Subcutaneous adipose tissue (tissue), 4 donors: ENCODE results near the gene CPA5. TPM values are rescaled to one million over a fixed set of nuclear protein-coding genes. Genes with fewer than 3 reads are reported as not detected.

Experiments
- total RNA-seq, 4 donors: library from RNA; depleted of rRNA; stranded (reverse); fragments of >200 nt; gene quantifications; one replicate each; pipeline ENCODE4 v1.1.0, GENCODE V29; 2016
- TF ChIP-seq, protein P1 (sequence below): fragments of 450-650 bp; IDR thresholded peaks from one replicate; pipeline ENCODE4 v1.5.1; 2016; ENCODE audit warnings: low read depth, mild to moderate bottlenecking, control low read depth, antibody characterized with exemption, moderate library complexity

Gene CPA5
- total RNA-seq, 4 donors from 2014 or later, result not detected

DNA sequence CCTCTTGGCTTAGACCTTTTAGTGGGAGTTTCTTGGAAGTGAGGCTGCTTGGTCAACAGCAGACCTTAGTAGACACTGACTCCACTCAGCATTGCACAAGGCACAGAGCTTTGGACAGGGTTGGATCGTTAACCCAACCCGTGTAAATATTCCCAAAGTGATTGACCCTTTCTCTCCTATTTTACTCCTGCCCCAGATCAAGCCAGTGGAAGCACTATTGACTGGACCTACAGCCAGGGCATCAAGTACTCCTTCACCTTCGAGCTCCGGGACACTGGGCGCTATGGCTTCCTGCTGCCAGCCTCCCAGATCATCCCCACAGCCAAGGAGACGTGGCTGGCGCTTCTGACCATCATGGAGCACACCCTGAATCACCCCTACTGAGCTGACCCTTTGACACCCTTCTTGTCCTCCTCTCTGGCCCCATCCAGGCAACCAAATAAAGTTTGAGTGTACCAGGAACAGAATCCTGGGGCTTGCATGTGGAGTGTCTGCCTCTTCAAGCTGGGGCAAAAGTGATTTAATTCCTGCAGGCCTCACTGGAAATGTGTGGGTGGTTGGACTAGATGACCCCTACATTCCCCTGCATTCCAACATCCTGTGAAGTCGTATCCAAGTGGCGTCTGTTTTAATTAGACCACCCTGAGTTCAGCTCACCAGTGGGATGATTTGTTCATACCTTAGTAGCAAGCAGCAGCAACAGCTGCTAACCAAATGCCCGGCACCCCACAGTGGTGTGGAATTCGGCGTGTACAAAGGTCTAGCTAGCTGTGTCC is 43.2 kb downstream of the CPA5 start:
- TF ChIP-seq, protein P1, sequence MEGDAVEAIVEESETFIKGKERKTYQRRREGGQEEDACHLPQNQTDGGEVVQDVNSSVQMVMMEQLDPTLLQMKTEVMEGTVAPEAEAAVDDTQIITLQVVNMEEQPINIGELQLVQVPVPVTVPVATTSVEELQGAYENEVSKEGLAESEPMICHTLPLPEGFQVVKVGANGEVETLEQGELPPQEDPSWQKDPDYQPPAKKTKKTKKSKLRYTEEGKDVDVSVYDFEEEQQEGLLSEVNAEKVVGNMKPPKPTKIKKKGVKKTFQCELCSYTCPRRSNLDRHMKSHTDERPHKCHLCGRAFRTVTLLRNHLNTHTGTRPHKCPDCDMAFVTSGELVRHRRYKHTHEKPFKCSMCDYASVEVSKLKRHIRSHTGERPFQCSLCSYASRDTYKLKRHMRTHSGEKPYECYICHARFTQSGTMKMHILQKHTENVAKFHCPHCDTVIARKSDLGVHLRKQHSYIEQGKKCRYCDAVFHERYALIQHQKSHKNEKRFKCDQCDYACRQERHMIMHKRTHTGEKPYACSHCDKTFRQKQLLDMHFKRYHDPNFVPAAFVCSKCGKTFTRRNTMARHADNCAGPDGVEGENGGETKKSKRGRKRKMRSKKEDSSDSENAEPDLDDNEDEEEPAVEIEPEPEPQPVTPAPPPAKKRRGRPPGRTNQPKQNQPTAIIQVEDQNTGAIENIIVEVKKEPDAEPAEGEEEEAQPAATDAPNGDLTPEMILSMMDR, result no peak

DNA sequence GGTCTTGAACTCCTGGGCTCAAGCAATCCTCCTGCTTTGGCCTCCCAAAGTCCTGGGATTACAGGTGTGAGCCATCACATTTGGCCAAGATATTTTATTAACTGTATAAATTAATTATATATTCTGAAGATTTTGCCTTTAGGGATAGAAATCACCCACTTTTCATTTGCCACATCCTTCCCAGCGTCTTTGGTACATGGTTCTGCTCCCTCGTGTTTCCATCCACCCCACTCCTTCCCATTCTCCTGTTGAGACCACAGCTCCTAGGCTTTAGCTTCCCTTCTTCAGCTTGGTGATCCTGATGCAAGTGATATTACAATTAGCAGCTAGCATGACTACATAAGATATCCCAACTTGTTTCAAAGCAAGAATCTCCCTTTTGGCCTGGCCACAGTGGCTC is 44.1 kb downstream of the CPA5 start:
- TF ChIP-seq, protein P1, result no peak

DNA sequence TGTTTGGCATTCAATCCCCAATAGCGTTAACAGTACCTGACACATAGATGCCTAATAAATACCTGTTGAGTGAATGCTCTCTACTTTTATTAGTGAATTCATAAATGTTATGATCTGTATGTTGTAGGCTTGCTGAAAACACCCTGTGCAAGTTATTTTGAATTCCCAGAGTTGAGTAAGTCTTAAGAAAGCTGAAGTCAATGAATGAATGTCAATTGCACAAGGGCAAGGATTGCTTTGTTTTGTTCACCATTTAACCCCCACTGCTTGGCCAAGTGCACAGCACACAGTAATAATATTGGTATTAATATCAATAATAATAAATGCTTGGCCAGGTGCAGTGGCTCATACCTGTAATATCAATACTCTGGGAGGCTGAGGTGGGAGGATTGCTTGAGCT is 45.9 kb downstream of the CPA5 start:
- TF ChIP-seq, protein P1, result no peak

DNA sequence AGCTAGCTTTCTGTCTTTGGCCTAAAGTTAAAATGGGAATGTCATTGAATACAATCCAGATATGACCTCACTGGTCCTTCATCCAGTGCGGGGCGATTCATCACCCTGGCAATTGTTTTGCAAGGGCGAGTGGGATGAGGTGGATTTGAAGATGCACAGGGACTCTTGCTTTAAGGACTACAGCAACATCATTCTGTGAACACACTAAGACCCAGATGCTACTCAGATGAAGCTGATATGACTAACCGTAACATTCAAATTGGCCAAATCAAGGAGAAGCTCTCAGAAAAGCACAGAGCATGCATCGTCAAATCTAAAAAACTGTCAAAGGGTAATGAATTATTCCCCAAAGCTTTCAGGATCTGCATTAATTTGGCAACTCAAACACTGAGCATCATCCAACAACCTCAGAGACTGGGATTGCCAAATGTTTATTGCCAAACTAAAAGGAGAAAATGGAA is 48.5 kb downstream of the CPA5 start:
- TF ChIP-seq, protein P1, result no peak

DNA sequence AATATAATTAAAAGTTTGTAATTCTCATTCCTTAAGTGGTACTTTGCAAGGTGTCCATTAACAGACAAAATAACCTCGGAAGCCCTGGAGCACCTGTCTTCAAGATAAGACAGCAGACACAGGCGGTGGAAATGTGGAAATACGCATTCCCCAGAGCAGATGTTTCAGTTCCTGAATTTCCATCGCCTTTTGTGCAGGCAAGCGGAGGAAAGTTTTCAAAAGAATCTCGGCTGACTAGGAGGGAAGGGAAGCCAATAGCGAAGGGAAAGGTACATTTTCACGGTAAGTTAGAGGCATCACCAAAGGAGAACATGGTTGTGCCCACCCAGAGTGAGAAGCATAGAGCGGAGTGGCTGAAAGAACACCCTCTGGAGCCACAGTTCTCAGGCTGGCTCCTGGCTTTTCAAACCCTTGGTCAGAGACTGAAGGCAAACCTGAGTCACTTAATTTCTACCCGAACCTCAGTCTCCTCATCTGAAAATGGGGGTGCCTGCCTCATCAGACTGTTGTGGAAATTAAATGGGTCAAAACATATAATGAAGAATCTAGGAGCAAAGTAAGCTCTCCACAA is 49.3 kb downstream of the CPA5 start:
- TF ChIP-seq, protein P1, result no peak

DNA sequence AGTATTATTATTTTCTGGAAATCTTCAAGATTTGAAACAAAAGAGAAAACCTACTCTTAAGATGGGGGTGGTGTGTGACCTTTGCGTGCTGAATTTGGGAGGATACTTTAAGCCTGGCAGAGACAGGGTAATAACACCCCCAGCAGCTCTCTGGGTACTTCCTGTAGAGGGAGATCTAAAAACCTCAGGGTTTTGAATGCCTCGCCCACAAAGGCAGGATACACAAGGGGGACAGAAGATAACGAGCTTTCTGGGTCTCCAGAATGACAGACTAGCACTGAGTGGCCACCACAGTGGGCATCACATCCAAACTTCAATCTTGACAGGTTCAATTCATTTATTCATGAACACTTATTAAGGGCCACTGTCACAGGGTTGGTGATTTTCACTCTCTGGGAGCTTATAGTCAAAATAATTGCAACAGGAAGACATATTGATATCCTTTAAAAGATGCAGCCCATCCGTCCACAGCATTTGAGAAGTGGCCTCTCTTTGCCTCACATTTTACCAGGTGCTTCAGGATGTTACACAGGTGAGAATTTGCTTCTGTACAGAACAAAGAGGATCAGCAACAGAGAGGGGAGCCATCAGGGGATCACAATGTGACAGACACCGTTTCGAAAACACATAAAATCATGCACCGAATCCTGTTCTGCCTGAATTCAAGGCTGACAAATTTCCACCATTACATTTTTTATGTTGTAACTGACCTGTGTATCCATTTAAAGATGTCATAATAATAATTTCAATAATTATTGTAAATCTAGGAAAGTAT is 50.0 kb downstream of the CPA5 start:
- TF ChIP-seq, protein P1, result no peak

DNA sequence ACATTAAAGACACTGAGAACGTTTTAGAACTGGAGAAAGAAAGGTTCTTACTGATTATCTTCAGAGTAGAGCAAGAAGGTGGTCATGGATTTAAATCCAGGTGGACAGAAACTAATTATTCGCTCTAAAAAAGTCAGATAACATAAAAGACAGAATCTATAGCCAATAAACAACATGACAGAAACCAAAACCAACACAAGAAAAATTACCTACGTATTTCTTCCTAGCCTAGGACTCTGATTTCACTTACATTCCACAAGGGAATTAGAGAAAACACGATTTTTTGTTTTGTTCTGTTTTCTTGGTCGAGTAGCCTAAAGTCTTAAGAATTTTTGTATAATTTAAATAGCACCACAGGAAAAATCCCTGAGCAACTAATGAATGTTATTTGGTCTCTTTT is 50.8 kb downstream of the CPA5 start:
- TF ChIP-seq, protein P1, result no peak
